GM19025 (cell line): ENCODE results near the gene RNF144A.
A peak's percentile ranks its signal among the peaks of the same experiment; 100 is the strongest.
"Not testable (repeated sequence)": the region's sequence is repeated elsewhere in the genome, so short reads cannot be mapped to it uniquely, and the experiment has no call there.

ENCODE experiments used
- ATAC-seq: cut with Tn5 transposase; IDR thresholded peaks from one replicate; pipeline ENCODE4 v1.9.1; 2021; ENCODE audit warnings: mild to moderate bottlenecking, low read depth, moderate library complexity; ENCODE audit not compliant: unreplicated experiment

Gene RNF144A

GRCh38 chr2:6995391-6996097 is 78.3 kb downstream of the RNF144A start:
- no peak for ATAC-seq

GRCh38 chr2:6999211-6999877 is 82.1 kb downstream of the RNF144A start:
- peak; percentile 66 for ATAC-seq

GRCh38 chr2:7001395-7001794 is 84.2 kb downstream of the RNF144A start:
- not testable (repeated sequence) for ATAC-seq

- no peak for ATAC-seq
Measured at GRCh38 chr2:7003895-7004294, 86.7 kb downstream of the RNF144A start.

GRCh38 chr2:7004636-7005035 is 87.4 kb downstream of the RNF144A start:
- no peak for ATAC-seq

- ATAC-seq, result no peak
Measured at GRCh38 chr2:7007488-7007845, 90.3 kb downstream of the RNF144A start.

- ATAC-seq, result no peak
Measured at GRCh38 chr2:7007846-7008741, 90.9 kb downstream of the RNF144A start.

- no peak for ATAC-seq
Measured at GRCh38 chr2:7009207-7009911, 92.1 kb downstream of the RNF144A start.

- no peak for ATAC-seq
Measured at GRCh38 chr2:7010391-7011054, 93.3 kb downstream of the RNF144A start.

GRCh38 chr2:7011356-7012083 is 94.3 kb downstream of the RNF144A start:
- no peak for ATAC-seq

- no peak for ATAC-seq
Measured at GRCh38 chr2:7012141-7012764, 95.0 kb downstream of the RNF144A start.

- ATAC-seq, result no peak
Measured at GRCh38 chr2:7013471-7014160, 96.4 kb downstream of the RNF144A start.

- no peak for ATAC-seq
Measured at GRCh38 chr2:7014174-7014640, 97.0 kb downstream of the RNF144A start.

GRCh38 chr2:7015007-7015950 is 98.1 kb downstream of the RNF144A start:
- ATAC-seq, result no peak

- no peak for ATAC-seq
Measured at GRCh38 chr2:7016148-7016547, 98.9 kb downstream of the RNF144A start.

- no peak for ATAC-seq
Measured at GRCh38 chr2:7016601-7017211, 99.5 kb downstream of the RNF144A start.
